SK-N-SH treated with all-trans-retinoic acid at 6 μM for 48 hours (cell line): Measurements from ENCODE around the gene PLXNA4.

Experiments
- ATAC-seq: fragments of 200-7000 bp; cut with Tn5 transposase; 3 replicates; pipeline ENCODE4 v1.9.1; 2020; ENCODE audit warnings: mild to moderate bottlenecking, moderate library complexity
- BACH2 ChIP-seq: fragments of 250-450 bp; sonication (Bioruptor Pico); IDR thresholded peaks from 2 replicates; pipeline ENCODE4 v1.9.0; 2021; ENCODE audit warnings: mild to moderate bottlenecking, borderline replicate concordance
- CSDC2 ChIP-seq: fragments of 250-450 bp; sonication (Bioruptor Pico); IDR thresholded peaks from 2 replicates; pipeline ENCODE4 v1.5.0; 2020; ENCODE audit warnings: mild to moderate bottlenecking, moderate library complexity
- ISL1 ChIP-seq: fragments of 250-450 bp; sonication (Bioruptor Pico); IDR thresholded peaks from 2 replicates; pipeline ENCODE4 v2.1.2; 2022; ENCODE audit warnings: mild to moderate bottlenecking, moderate library complexity
- OSR1 ChIP-seq: fragments of 250-450 bp; sonication (Bioruptor Pico); IDR thresholded peaks from 2 replicates; pipeline ENCODE4 v1.8.0; 2022; ENCODE audit warnings: moderate library complexity, mild to moderate bottlenecking, inconsistent platforms
- PPARA ChIP-seq: fragments of 250-450 bp; sonication (Bioruptor Pico); IDR thresholded peaks from 2 replicates; pipeline ENCODE4 v1.5.0; 2020; ENCODE audit warnings: mild to moderate bottlenecking, borderline replicate concordance
- TCF4 ChIP-seq: fragments of 250-450 bp; sonication (Bioruptor Pico); IDR thresholded peaks from 2 replicates; pipeline ENCODE4 v1.8.0; 2021; ENCODE audit warnings: mild to moderate bottlenecking, moderate library complexity, borderline replicate concordance
- ZC3H10 ChIP-seq: fragments of 250-450 bp; sonication (Bioruptor Pico); IDR thresholded peaks from 2 replicates; pipeline ENCODE4 v1.5.1; 2021; ENCODE audit warnings: mild to moderate bottlenecking, moderate library complexity
- ZFP30 ChIP-seq: fragments of 450-650 bp; formaldehyde crosslinking; IDR thresholded peaks from 2 replicates; pipeline ENCODE4 v1.5.0; 2022; ENCODE audit warnings: mild to moderate bottlenecking, moderate library complexity
- ZNF565 ChIP-seq: fragments of 450-650 bp; formaldehyde crosslinking; conservative IDR thresholded peaks from 2 replicates; pipeline ENCODE4 v1.5.0; 2020; ENCODE audit warnings: low read depth, mild to moderate bottlenecking, moderate library complexity
- ZNF70 ChIP-seq: fragments of 450-650 bp; formaldehyde crosslinking; IDR thresholded peaks from 2 replicates; pipeline ENCODE4 v1.5.0; 2020; ENCODE audit warnings: mild to moderate bottlenecking, moderate library complexity
- ZNF8 ChIP-seq: fragments of 450-650 bp; formaldehyde crosslinking; IDR thresholded peaks from 2 replicates; pipeline ENCODE4 v1.5.0; 2020; ENCODE audit warnings: mild to moderate bottlenecking, moderate library complexity
- TF ChIP-seq, protein P1 (sequence below): fragments of 250-450 bp; sonication (Bioruptor Pico); IDR thresholded peaks from 2 replicates; pipeline ENCODE4 v1.5.0; 2020; ENCODE audit warnings: mild to moderate bottlenecking, moderate library complexity
- TF ChIP-seq, protein P2 (sequence below): fragments of 250-450 bp; sonication (Bioruptor Pico); IDR thresholded peaks from 2 replicates; pipeline ENCODE4 v1.8.0; 2021; ENCODE audit warnings: low read depth, mild to moderate bottlenecking, moderate library complexity, borderline replicate concordance
- TF ChIP-seq, protein P3 (sequence below): fragments of 250-450 bp; sonication (Bioruptor Pico); IDR thresholded peaks from 2 replicates; pipeline ENCODE4 v1.5.1; 2020; ENCODE audit warnings: low read depth, mild to moderate bottlenecking, moderate library complexity
- TF ChIP-seq, protein P4 (sequence below): fragments of 250-450 bp; sonication (Bioruptor Pico); IDR thresholded peaks from 2 replicates; pipeline ENCODE4 v1.5.1; 2021; ENCODE audit warnings: mild to moderate bottlenecking, moderate library complexity
- TF ChIP-seq, protein P5 (sequence below): fragments of 250-450 bp; sonication (Bioruptor Pico); IDR thresholded peaks from 2 replicates; pipeline ENCODE4 v1.8.0; 2020; ENCODE audit warnings: mild to moderate bottlenecking, moderate library complexity, borderline replicate concordance

Gene PLXNA4

DNA sequence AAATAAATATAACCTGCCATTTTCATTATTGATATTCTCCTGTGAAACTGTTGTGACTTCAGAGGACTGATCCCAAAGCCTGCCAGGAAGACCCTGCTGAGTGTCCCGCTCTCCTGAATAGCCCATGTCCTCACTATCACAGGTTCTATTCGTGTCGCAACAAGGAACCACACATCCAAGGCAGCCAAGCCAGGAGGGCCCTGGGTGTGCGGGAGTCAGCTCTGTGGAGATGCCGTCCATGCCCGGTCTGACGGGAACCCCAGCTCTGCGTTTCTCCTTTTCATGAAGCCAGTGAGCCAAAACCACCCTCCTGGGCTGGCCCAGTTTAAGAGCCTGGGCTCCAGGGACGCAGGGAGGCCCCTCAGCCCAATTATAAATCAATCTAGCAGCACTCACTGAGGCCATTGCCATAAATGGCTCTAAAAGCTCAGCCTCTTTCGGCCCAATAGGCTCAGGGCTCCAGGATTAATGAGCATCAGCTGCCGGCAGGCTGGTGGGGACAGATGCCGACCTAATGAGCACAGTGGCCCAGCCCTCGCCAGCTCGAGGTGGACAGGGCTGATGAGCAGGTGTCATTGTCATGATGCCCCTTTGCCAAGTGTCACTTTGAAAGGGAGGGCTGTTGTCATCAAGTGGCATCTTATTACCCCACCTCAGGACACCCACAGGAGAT lies 177.9 kb downstream of the PLXNA4 start:
- TF ChIP-seq ZNF8 (CRISPR knock-in tag) (no peak), ZNF70 (CRISPR knock-in tag) (no peak), ISL1 (CRISPR knock-in tag) (no peak)

DNA sequence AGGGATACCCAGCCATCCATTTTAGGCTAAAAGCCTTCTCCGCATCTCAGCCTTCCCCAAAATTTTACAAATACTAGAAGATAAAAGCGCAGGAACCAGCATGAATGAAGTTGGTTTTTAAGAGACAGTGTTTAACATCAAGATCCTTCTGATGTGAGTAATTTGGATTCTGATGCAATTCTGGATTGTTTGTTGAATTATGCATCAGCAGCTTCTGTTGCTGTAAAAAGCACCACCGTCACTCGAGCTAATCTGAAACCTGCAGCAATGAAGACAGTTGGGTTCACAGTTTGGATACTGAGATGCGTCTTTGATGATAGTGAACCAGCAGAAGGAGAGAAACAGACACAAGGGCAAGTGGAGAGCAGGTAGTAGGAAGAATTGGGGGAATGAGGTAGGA lies 179.2 kb downstream of the PLXNA4 start:
- TF ChIP-seq OSR1 (CRISPR knock-in tag) = no peak
- no peak for ATAC-seq

More for the DNA sequence above, 177.9 kb downstream of the PLXNA4 start:
- ATAC-seq = no peak

DNA sequence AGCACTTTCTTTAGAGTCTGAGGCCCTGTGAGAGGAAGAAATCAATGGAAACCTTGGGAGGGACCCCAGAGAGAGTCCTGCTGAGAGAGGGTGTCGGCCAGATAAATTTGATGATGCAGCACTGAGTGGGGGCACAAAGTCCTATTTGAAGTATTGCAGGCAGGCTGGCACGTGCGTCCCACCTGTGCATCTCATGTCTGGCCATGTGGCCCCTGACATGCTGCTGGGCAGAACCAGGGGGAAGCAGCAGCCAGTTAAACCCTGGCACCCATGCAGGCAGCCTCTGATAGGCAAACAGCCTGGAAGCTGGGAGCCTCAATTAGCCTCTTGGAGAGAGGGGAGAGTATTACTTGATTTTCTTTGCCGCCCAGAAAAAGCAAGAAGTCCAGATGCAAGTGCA lies 180.9 kb downstream of the PLXNA4 start:
- ATAC-seq = no peak
- TF ChIP-seq ZNF8 (CRISPR knock-in tag) (no peak), ZFP30 (CRISPR knock-in tag) (no peak), ISL1 (CRISPR knock-in tag) (no peak), OSR1 (CRISPR knock-in tag) (no peak), CSDC2 (CRISPR knock-in tag) (no peak), ZNF565 (no peak), BACH2 (no peak), TCF4 (no peak), ZC3H10 (no peak), ZNF70 (CRISPR knock-in tag) (no peak), PPARA (CRISPR knock-in tag) (no peak)
- TF ChIP-seq, protein P1, sequence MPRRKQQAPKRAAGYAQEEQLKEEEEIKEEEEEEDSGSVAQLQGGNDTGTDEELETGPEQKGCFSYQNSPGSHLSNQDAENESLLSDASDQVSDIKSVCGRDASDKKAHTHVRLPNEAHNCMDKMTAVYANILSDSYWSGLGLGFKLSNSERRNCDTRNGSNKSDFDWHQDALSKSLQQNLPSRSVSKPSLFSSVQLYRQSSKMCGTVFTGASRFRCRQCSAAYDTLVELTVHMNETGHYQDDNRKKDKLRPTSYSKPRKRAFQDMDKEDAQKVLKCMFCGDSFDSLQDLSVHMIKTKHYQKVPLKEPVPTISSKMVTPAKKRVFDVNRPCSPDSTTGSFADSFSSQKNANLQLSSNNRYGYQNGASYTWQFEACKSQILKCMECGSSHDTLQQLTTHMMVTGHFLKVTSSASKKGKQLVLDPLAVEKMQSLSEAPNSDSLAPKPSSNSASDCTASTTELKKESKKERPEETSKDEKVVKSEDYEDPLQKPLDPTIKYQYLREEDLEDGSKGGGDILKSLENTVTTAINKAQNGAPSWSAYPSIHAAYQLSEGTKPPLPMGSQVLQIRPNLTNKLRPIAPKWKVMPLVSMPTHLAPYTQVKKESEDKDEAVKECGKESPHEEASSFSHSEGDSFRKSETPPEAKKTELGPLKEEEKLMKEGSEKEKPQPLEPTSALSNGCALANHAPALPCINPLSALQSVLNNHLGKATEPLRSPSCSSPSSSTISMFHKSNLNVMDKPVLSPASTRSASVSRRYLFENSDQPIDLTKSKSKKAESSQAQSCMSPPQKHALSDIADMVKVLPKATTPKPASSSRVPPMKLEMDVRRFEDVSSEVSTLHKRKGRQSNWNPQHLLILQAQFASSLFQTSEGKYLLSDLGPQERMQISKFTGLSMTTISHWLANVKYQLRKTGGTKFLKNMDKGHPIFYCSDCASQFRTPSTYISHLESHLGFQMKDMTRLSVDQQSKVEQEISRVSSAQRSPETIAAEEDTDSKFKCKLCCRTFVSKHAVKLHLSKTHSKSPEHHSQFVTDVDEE (CRISPR knock-in tag) = no peak
- TF ChIP-seq, protein P2, sequence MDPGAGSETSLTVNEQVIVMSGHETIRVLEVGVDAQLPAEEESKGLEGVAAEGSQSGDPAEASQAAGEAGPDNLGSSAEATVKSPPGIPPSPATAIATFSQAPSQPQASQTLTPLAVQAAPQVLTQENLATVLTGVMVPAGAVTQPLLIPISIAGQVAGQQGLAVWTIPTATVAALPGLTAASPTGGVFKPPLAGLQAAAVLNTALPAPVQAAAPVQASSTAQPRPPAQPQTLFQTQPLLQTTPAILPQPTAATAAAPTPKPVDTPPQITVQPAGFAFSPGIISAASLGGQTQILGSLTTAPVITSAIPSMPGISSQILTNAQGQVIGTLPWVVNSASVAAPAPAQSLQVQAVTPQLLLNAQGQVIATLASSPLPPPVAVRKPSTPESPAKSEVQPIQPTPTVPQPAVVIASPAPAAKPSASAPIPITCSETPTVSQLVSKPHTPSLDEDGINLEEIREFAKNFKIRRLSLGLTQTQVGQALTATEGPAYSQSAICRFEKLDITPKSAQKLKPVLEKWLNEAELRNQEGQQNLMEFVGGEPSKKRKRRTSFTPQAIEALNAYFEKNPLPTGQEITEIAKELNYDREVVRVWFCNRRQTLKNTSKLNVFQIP = no peak
- TF ChIP-seq, protein P3, sequence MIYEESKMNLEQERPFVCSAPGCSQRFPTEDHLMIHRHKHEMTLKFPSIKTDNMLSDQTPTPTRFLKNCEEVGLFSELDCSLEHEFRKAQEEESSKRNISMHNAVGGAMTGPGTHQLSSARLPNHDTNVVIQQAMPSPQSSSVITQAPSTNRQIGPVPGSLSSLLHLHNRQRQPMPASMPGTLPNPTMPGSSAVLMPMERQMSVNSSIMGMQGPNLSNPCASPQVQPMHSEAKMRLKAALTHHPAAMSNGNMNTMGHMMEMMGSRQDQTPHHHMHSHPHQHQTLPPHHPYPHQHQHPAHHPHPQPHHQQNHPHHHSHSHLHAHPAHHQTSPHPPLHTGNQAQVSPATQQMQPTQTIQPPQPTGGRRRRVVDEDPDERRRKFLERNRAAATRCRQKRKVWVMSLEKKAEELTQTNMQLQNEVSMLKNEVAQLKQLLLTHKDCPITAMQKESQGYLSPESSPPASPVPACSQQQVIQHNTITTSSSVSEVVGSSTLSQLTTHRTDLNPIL (CRISPR knock-in tag) = no peak
- TF ChIP-seq, protein P4, sequence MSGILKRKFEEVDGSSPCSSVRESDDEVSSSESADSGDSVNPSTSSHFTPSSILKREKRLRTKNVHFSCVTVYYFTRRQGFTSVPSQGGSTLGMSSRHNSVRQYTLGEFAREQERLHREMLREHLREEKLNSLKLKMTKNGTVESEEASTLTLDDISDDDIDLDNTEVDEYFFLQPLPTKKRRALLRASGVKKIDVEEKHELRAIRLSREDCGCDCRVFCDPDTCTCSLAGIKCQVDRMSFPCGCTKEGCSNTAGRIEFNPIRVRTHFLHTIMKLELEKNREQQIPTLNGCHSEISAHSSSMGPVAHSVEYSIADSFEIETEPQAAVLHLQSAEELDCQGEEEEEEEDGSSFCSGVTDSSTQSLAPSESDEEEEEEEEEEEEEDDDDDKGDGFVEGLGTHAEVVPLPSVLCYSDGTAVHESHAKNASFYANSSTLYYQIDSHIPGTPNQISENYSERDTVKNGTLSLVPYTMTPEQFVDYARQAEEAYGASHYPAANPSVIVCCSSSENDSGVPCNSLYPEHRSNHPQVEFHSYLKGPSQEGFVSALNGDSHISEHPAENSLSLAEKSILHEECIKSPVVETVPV (CRISPR knock-in tag) = no peak
- TF ChIP-seq, protein P5, sequence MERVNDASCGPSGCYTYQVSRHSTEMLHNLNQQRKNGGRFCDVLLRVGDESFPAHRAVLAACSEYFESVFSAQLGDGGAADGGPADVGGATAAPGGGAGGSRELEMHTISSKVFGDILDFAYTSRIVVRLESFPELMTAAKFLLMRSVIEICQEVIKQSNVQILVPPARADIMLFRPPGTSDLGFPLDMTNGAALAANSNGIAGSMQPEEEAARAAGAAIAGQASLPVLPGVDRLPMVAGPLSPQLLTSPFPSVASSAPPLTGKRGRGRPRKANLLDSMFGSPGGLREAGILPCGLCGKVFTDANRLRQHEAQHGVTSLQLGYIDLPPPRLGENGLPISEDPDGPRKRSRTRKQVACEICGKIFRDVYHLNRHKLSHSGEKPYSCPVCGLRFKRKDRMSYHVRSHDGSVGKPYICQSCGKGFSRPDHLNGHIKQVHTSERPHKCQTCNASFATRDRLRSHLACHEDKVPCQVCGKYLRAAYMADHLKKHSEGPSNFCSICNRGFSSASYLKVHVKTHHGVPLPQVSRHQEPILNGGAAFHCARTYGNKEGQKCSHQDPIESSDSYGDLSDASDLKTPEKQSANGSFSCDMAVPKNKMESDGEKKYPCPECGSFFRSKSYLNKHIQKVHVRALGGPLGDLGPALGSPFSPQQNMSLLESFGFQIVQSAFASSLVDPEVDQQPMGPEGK (CRISPR knock-in tag) = no peak

DNA sequence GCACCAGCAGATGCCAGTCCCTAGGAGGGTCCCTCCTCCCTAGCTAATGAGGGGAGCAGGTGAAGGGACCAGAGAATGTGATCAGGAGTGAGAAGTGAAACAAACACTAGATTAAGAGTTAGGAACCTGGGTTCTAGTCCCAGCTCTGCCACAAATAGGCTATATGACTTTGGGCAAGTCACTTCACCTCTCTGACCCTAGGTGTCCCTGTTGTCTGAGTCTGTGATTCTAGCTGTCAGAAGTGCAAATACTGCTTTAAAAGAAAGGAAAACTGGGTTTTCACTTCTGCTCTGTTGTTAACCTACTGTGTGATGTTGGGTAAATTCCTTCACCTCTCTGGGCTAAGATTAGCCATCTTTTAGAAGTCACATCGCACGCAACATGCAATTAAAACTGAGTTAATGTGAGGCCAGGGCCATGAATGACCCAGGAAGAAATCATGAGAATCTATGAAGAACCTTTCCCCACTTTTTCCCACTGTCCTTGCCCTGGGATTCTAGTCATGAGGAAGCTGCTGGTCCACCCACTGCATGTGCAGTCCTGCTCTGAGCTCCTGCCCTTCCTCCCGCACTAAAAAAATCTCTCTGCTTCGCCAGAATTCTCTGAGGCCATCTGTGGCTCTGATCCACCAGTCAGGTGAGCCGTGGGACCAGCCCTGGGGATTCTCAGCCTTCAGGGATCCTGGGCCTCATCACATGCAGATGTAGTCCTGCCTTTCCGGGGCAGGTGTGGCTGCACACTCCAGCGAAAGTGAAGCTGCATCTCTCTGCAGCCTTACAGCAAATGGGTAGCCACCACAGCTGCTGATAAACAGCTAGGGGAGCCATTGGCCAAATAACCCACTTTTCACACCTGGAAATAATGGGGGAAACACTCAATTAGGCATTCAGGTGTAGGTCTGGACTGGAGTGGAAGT lies 181.7 kb downstream of the PLXNA4 start:
- peak; percentile 34 for ATAC-seq

More for the DNA sequence above, 181.7 kb downstream of the PLXNA4 start:
- no peak for TF ChIP-seq CSDC2 (CRISPR knock-in tag)
- TF ChIP-seq, all 23 proteins: peak for 0
